GM23338 (cell line): Measurements from ENCODE around the gene USP5. TPM values are rescaled to one million over a fixed set of nuclear protein-coding genes. Genes with fewer than 3 reads are reported as not detected.

Experiments used
- ATAC-seq: fragments of 200-7000 bp; cut with Tn5 transposase; 3 replicates; pipeline ENCODE4 v1.9.1; 2020
- DNase-seq: peaks from one replicate; pipeline ENCODE4 v3.0.0-alpha.2; 2015; ENCODE audit warnings: low spot score
- H2AFZ ChIP-seq: fragments of 200-600 bp; sonication (generic); 2 replicates; pipeline ENCODE4 v1.8.0; 2016; ENCODE audit warnings: antibody characterized with exemption, mild to moderate bottlenecking, moderate library complexity
- H3F3A ChIP-seq: fragments of 200-600 bp; sonication (generic); replicated peaks from 2 replicates; pipeline ENCODE4 v1.8.0; 2017; ENCODE audit warnings: antibody characterized with exemption, mixed run types, low read depth
- H3K27ac ChIP-seq: fragments of 200-600 bp; sonication (generic); 2 replicates; pipeline ENCODE4 v1.6.1; 2016; ENCODE audit warnings: low read depth
- H3K27me3 ChIP-seq: fragments of 200-600 bp; sonication (generic); 2 replicates; pipeline ENCODE4 v1.8.0; 2016; ENCODE audit warnings: mild to moderate bottlenecking, mixed run types, moderate library complexity; ENCODE audit not compliant: insufficient read depth
- H3K36me3 ChIP-seq: fragments of 200-600 bp; sonication (generic); 2 replicates; pipeline ENCODE4 v1.8.0; 2016; ENCODE audit warnings: mild to moderate bottlenecking; ENCODE audit not compliant: insufficient read depth
- H3K4me1 ChIP-seq: fragments of 200-600 bp; sonication (generic); 2 replicates; pipeline ENCODE4 v1.8.0; 2016; ENCODE audit warnings: mild to moderate bottlenecking, moderate library complexity; ENCODE audit not compliant: insufficient read depth
- H3K4me2 ChIP-seq: fragments of 200-600 bp; sonication (generic); 2 replicates; pipeline ENCODE4 v1.7.1; 2017; ENCODE audit warnings: mixed run types
- H3K4me3 ChIP-seq: fragments of 200-600 bp; sonication (generic); 2 replicates; pipeline ENCODE4 v1.6.1; 2016; ENCODE audit warnings: mixed run types
- H3K79me2 ChIP-seq: fragments of 200-600 bp; sonication (generic); replicated peaks from 2 replicates; pipeline ENCODE4 v1.8.0; 2017; ENCODE audit warnings: mild to moderate bottlenecking; ENCODE audit not compliant: insufficient read depth
- H3K9me2 ChIP-seq: fragments of 200-600 bp; sonication (generic); 2 replicates; pipeline ENCODE4 v1.8.0; 2017; ENCODE audit not compliant: insufficient read depth
- H4K20me1 ChIP-seq: fragments of 200-600 bp; sonication (generic); replicated peaks from 2 replicates; pipeline ENCODE4 v1.8.0; 2017; ENCODE audit warnings: mild to moderate bottlenecking; ENCODE audit not compliant: insufficient read depth
- H3K27ac Mint-ChIP-seq: 2 replicates; pipeline ENCODE4 v1.8.0; 2020; ENCODE audit warnings: inconsistent platforms, mild to moderate bottlenecking, moderate library complexity, mixed read lengths
- H3K27me3 Mint-ChIP-seq: 3 replicates; pipeline ENCODE4 v1.8.0; 2022; ENCODE audit warnings: low read depth, mild to moderate bottlenecking, moderate library complexity, mixed read lengths, inconsistent platforms; ENCODE audit not compliant: insufficient read depth, poor library complexity
- H3K36me3 Mint-ChIP-seq: 3 replicates; pipeline ENCODE4 v1.8.0; 2021; ENCODE audit warnings: low read depth, mild to moderate bottlenecking, inconsistent platforms, moderate library complexity, mixed read lengths
- H3K4me1 Mint-ChIP-seq: 3 replicates; pipeline ENCODE4 v1.8.0; 2020; ENCODE audit warnings: mild to moderate bottlenecking, inconsistent platforms, mixed read lengths
- H3K4me3 Mint-ChIP-seq: 3 replicates; pipeline ENCODE4 v1.8.0; 2021; ENCODE audit warnings: moderate library complexity, mild to moderate bottlenecking, inconsistent platforms, mixed read lengths
- H3K9me3 Mint-ChIP-seq: 3 replicates; pipeline ENCODE4 v1.8.0; 2020; ENCODE audit warnings: moderate library complexity, mild to moderate bottlenecking, inconsistent platforms, mixed read lengths
- CREB1 ChIP-seq: fragments of 250-450 bp; sonication (Bioruptor Pico); IDR thresholded peaks from 2 replicates; pipeline ENCODE4 v1.5.0; 2020; ENCODE audit warnings: low read depth, mild to moderate bottlenecking, moderate library complexity
- CTCF ChIP-seq, 2 experiments: fragments of 200-600 bp in 1 of 2; sonication (generic) in 1 of 2; conservative IDR thresholded peaks; 2 replicates each; pipeline versions ENCODE4 v1.5.1 to v1.6.1; 2016 to 2017; ENCODE audit warnings: antibody characterized with exemption in 2 of 2, low read depth in 2 of 2, mild to moderate bottlenecking in 2 of 2, moderate library complexity in 1 of 2
- EZH2 ChIP-seq: fragments of 200-600 bp; sonication (generic); IDR thresholded peaks from one replicate; pipeline ENCODE4 v1.8.0; 2017; ENCODE audit warnings: antibody characterized with exemption, mild to moderate bottlenecking, low read depth; ENCODE audit not compliant: unreplicated experiment
- EZH2phosphoT487 ChIP-seq: fragments of 200-600 bp; sonication (generic); IDR thresholded peaks from one replicate; pipeline ENCODE4 v1.8.1; 2018; ENCODE audit warnings: antibody characterized with exemption; ENCODE audit not compliant: unreplicated experiment
- JUNB ChIP-seq: IDR thresholded peaks from one replicate; pipeline ENCODE4 v1.6.1; 2016; ENCODE audit warnings: antibody characterized with exemption; ENCODE audit not compliant: unreplicated experiment
- NANOG ChIP-seq: IDR thresholded peaks from 2 replicates; pipeline ENCODE4 v1.6.1; 2016; ENCODE audit warnings: antibody characterized with exemption, borderline replicate concordance
- POLR2AphosphoS5 ChIP-seq: IDR thresholded peaks from 2 replicates; pipeline ENCODE4 v1.6.1; 2016; ENCODE audit warnings: antibody characterized with exemption, low read depth
- STAT1 ChIP-seq: IDR thresholded peaks from one replicate; pipeline ENCODE4 v1.6.1; 2016; ENCODE audit warnings: antibody characterized with exemption; ENCODE audit not compliant: unreplicated experiment
- ZNF114 ChIP-seq: fragments of 250-450 bp; sonication (Bioruptor Pico); IDR thresholded peaks from 2 replicates; pipeline ENCODE4 v1.5.0; 2020; ENCODE audit warnings: mild to moderate bottlenecking, moderate library complexity
- ZNF331 ChIP-seq: fragments of 250-450 bp; sonication (Bioruptor Pico); IDR thresholded peaks from 2 replicates; pipeline ENCODE4 v1.5.0; 2020; ENCODE audit warnings: low read depth, mild to moderate bottlenecking, moderate library complexity
- ZNF462 ChIP-seq: fragments of 250-450 bp; sonication (Bioruptor Pico); IDR thresholded peaks from 2 replicates; pipeline ENCODE4 v1.5.0; 2020; ENCODE audit warnings: mild to moderate bottlenecking, moderate library complexity
- polyA plus RNA-seq: library from polyadenylated mRNA; unstranded; fragments of >200 nt; fragmentation: Nextera tagmentation; extraction: Ambion mirVana; gene quantifications from 2 replicates; pipeline ENCODE4 v1.2.1, GENCODE V29; 2016
- total RNA-seq: library from RNA; depleted of rRNA; stranded (reverse); fragments of >200 nt; shearing (Covaris generic); gene quantifications from 2 replicates; pipeline ENCODE4 v1.2.3, GENCODE V29; 2014
- TF ChIP-seq, protein P1 (sequence below): IDR thresholded peaks from 2 replicates; pipeline ENCODE4 v1.6.1; 2016; ENCODE audit warnings: antibody characterized with exemption
- TF ChIP-seq, protein P2 (sequence below): IDR thresholded peaks from one replicate; pipeline ENCODE4 v1.6.1; 2018; ENCODE audit warnings: antibody characterized with exemption; ENCODE audit not compliant: unreplicated experiment

Gene USP5
- total and polyA plus RNA-seq, 2 experiments from 2014 or later: 35.1 to 109 TPM

GRCh38 chr12:6884539-6884938, 32.6 kb downstream of the USP5 start:
- H3K36me3 ChIP-seq: no peaks in the 10 kb centered on the region
- no peaks in the 10 kb centered on the region for H3K9me2 ChIP-seq
- H3K36me3 Mint-ChIP-seq: 0 out of 3 replicates have a peak, but pooled peaks cover 4% of the 10 kb centered on the region
- no peak for TF ChIP-seq POLR2AphosphoS5
- no peak for TF ChIP-seq ZNF114 (CRISPR knock-in tag)
- no peak for TF ChIP-seq NANOG
- TF ChIP-seq CREB1: no peak
- no peak for TF ChIP-seq ZNF462 (CRISPR knock-in tag)
- TF ChIP-seq, protein P1, sequence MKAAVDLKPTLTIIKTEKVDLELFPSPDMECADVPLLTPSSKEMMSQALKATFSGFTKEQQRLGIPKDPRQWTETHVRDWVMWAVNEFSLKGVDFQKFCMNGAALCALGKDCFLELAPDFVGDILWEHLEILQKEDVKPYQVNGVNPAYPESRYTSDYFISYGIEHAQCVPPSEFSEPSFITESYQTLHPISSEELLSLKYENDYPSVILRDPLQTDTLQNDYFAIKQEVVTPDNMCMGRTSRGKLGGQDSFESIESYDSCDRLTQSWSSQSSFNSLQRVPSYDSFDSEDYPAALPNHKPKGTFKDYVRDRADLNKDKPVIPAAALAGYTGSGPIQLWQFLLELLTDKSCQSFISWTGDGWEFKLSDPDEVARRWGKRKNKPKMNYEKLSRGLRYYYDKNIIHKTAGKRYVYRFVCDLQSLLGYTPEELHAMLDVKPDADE: no peak
- TF ChIP-seq JUNB: no peak
- TF ChIP-seq, protein P2, sequence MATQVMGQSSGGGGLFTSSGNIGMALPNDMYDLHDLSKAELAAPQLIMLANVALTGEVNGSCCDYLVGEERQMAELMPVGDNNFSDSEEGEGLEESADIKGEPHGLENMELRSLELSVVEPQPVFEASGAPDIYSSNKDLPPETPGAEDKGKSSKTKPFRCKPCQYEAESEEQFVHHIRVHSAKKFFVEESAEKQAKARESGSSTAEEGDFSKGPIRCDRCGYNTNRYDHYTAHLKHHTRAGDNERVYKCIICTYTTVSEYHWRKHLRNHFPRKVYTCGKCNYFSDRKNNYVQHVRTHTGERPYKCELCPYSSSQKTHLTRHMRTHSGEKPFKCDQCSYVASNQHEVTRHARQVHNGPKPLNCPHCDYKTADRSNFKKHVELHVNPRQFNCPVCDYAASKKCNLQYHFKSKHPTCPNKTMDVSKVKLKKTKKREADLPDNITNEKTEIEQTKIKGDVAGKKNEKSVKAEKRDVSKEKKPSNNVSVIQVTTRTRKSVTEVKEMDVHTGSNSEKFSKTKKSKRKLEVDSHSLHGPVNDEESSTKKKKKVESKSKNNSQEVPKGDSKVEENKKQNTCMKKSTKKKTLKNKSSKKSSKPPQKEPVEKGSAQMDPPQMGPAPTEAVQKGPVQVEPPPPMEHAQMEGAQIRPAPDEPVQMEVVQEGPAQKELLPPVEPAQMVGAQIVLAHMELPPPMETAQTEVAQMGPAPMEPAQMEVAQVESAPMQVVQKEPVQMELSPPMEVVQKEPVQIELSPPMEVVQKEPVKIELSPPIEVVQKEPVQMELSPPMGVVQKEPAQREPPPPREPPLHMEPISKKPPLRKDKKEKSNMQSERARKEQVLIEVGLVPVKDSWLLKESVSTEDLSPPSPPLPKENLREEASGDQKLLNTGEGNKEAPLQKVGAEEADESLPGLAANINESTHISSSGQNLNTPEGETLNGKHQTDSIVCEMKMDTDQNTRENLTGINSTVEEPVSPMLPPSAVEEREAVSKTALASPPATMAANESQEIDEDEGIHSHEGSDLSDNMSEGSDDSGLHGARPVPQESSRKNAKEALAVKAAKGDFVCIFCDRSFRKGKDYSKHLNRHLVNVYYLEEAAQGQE: no peak
- TF ChIP-seq STAT1: no peak
- TF ChIP-seq EZH2phosphoT487: no peak
- TF ChIP-seq CTCF (conservative IDR thresholded peaks at IDR 0.05; ENCODE audit: low read depth in 2 of 2): no peak
- no peak for TF ChIP-seq ZNF331 (CRISPR knock-in tag)
- no peak for TF ChIP-seq EZH2
- H3K27ac Mint-ChIP-seq: peak overlapping the region; percentile 28; the same call in 1 of the 2 replicates
- peaks cover 39% of the 10 kb centered on the region for H3K4me1 ChIP-seq
- peak overlapping the region; percentile 29; the same call in 1 of the 2 replicates for H3K4me2 ChIP-seq
- H3K4me3 Mint-ChIP-seq: no peak overlapping the region; the same call in 2 of the 3 replicates
- no peaks in the 10 kb centered on the region for H3K79me2 ChIP-seq
- H3K27me3 ChIP-seq: no peaks in the 10 kb centered on the region
- peak overlapping the region; percentile 32; the same call in 1 of the 2 replicates for H2AFZ ChIP-seq
- H3K27ac ChIP-seq: peak overlapping the region; percentile 98
- ATAC-seq (peak; percentile 48), DNase-seq (peak; percentile 40)
- peaks cover 15% of the 10 kb centered on the region for H3K27me3 Mint-ChIP-seq
- H4K20me1 ChIP-seq: no peaks in the 10 kb centered on the region
- no peaks in the 10 kb centered on the region for H3K9me3 Mint-ChIP-seq
- H3K4me1 Mint-ChIP-seq: peaks cover 24% of the 10 kb centered on the region
- H3F3A ChIP-seq: peaks cover 22% of the 10 kb centered on the region
- no peak overlapping the region for H3K4me3 ChIP-seq
